Smooth muscle cell of the pulmonary artery (primary cell): ENCODE results near the gene ARHGEF9. TPM values are rescaled to one million over a fixed set of nuclear protein-coding genes. Genes with fewer than 3 reads are reported as not detected.

Source experiments
- total RNA-seq: library from RNA; depleted of rRNA; stranded (reverse); fragments of >200 nt; gene quantifications from 2 replicates; pipeline ENCODE4 v1.2.3, GENCODE V29; 2014

The ARHGEF9 gene
- 16.1 and 16.2 TPM in 2 replicates for total RNA-seq

GRCh38 chrX:63784902-63785707 lies at the start of gene ARHGEF9:
Gene ARHGEF9 (minus strand): TSS chrX:63785214. CDS start chrX:63785145, 69 bp downstream.

